ENCODE data around the gene MTUS2.

GRCh38 chr13:29108068-29108786 is 288.1 kb downstream of the MTUS2 start:
- TF ChIP-seq CTCF (IDR thresholded peaks at IDR 0.05; ENCODE audit: insufficient read depth, low read length, poor library complexity, severe bottlenecking): no peak
- no peak for TF ChIP-seq EZH2phosphoT487 (conservative IDR thresholded peaks at IDR 0.05; ENCODE audit: low read length)

All from SU-DHL-6 (cell line).